ENCODE results near the gene FRAS1. TPM values are rescaled to one million over a fixed set of nuclear protein-coding genes. Genes with fewer than 3 reads are reported as not detected.

The FRAS1 gene
- total and polyA plus RNA-seq, 2 donors (not counting 3 experiments of a cell fraction or from before 2014, with no cell fraction given): 1.4 to 3.6 TPM

DNA sequence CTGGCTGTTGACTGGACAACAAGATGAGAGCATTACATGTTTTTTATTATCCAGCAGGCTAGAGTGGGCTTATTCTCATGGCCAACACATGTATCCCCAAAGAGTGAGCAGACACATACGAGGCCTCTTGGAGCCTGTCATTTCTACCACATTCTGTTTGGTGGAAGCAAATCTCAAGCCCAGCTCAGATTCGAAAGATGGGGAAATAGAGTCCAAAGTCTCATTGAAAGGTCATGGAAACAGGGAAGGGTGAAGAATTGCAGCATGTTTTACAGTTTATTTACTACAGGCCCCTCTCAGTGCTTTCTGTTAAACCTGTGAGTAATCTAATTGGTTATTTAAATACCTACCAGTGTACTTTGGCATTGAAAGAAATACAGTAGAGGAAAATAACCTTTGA, 108.6 kb downstream of the FRAS1 start:
- intact Hi-C loops (cut with micrococcal nuclease): no loop called here
- CTCF ChIA-PET: no interaction called here
- FAIRE-seq: no peak

More for the DNA sequence above, 108.6 kb downstream of the FRAS1 start:
- Histone ChIP-seq H3K9ac (replicated peaks; ENCODE audit: extremely low read depth, insufficient read depth, low read length) (no peak overlapping the region), H3K27me3 (ENCODE audit: control insufficient read depth in 2 of 2, insufficient read depth in 2 of 2, low read length in 2 of 2) (no peaks in the 10 kb centered on the region), H3K9me3 (replicated peaks; ENCODE audit: control insufficient read depth, insufficient read depth, low read length) (no peaks in the 10 kb centered on the region), H2AFZ (ENCODE audit: low read depth, low read length) (no peak overlapping the region), H4K20me1 (replicated peaks; ENCODE audit: control insufficient read depth, extremely low read depth, insufficient read depth, low read length) (no peaks in the 10 kb centered on the region), H3K79me2 (ENCODE audit: control insufficient read depth, insufficient read depth, low read length) (no peaks in the 10 kb centered on the region), H3K4me3 (replicated peaks in 1 of 3; ENCODE audit: insufficient read depth in 1 of 3, low read depth in 1 of 3, low read length in 3 of 3) (no peak overlapping the region), H3K36me3 (ENCODE audit: control insufficient read depth in 2 of 2, extremely low read depth in 1 of 2, insufficient read depth in 2 of 2, low read length in 2 of 2) (no peaks in the 10 kb centered on the region), H3K9me1 (replicated peaks; ENCODE audit: control insufficient read depth, extremely low read depth, insufficient read depth, low read length) (no peaks in the 10 kb centered on the region), H3K4me2 (ENCODE audit: insufficient read depth, low read length) (no peak overlapping the region), H3K27ac (ENCODE audit: insufficient read depth, low read depth, low read length) (no peak overlapping the region), H3K4me1 (ENCODE audit: control insufficient read depth, extremely low read depth, insufficient read depth, low read length) (no peaks in the 10 kb centered on the region)
- dilution Hi-C loops (cut with MboI; ENCODE audit: extremely low pct_ligation_motif_present, low sequenced_read_pairs): no loop called here
- no TSS peak for BruUV-seq (replicated peaks)
- POLR2A ChIA-PET: no interaction called here
- no peak for DNase-seq (ENCODE audit: low read depth, low spot score)
- no peak for TF ChIP-seq POLR2AphosphoS5 (IDR thresholded peaks at IDR 0.05; ENCODE audit: insufficient read depth, low read depth, low read length)
- TF ChIP-seq JUN (IDR thresholded peaks at IDR 0.05; ENCODE audit: borderline replicate concordance, insufficient read depth, insufficient read length, low read depth): no peak
- TF ChIP-seq MYC (IDR thresholded peaks at IDR 0.05; ENCODE audit: low read depth, low read length): no peak
- no peak for TF ChIP-seq EZH2 (IDR thresholded peaks at IDR 0.05; ENCODE audit: borderline replicate concordance, low read depth, low read length, severe bottlenecking)
- no peak for TF ChIP-seq GATA2 (IDR thresholded peaks at IDR 0.05; ENCODE audit: insufficient read depth, insufficient read length, low read depth, low read length)
- TF ChIP-seq, protein P1, sequence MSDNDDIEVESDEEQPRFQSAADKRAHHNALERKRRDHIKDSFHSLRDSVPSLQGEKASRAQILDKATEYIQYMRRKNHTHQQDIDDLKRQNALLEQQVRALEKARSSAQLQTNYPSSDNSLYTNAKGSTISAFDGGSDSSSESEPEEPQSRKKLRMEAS (IDR thresholded peaks at IDR 0.05; ENCODE audit: insufficient read depth, insufficient read length): no peak
- TF ChIP-seq, protein P2, sequence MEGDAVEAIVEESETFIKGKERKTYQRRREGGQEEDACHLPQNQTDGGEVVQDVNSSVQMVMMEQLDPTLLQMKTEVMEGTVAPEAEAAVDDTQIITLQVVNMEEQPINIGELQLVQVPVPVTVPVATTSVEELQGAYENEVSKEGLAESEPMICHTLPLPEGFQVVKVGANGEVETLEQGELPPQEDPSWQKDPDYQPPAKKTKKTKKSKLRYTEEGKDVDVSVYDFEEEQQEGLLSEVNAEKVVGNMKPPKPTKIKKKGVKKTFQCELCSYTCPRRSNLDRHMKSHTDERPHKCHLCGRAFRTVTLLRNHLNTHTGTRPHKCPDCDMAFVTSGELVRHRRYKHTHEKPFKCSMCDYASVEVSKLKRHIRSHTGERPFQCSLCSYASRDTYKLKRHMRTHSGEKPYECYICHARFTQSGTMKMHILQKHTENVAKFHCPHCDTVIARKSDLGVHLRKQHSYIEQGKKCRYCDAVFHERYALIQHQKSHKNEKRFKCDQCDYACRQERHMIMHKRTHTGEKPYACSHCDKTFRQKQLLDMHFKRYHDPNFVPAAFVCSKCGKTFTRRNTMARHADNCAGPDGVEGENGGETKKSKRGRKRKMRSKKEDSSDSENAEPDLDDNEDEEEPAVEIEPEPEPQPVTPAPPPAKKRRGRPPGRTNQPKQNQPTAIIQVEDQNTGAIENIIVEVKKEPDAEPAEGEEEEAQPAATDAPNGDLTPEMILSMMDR (IDR thresholded peaks at IDR 0.05; ENCODE audit: extremely low read depth in 1 of 2, insufficient read depth in 1 of 2, low read depth in 1 of 2, low read length in 2 of 2): no peak
- TF ChIP-seq FOS (IDR thresholded peaks at IDR 0.05; ENCODE audit: borderline replicate concordance, insufficient read depth, low read length): no peak
- TF ChIP-seq POLR2A (IDR thresholded peaks at IDR 0.05; ENCODE audit: low read depth, low read length): no peak

Measured in endothelial cell of umbilical vein (primary cell).